ENCODE results near the gene FBXO2. TPM values are rescaled to one million over a fixed set of nuclear protein-coding genes. Genes with fewer than 3 reads are reported as not detected.

FBXO2 gene
- total and polyA plus RNA-seq, 2 of the 4 experiments (the other 2 are of a cell fraction), result 0.36 to 1.7 TPM

GRCh38 chr1:11693024-11693590 is 38.9 kb upstream of the FBXO2 start:
- H3K4me2 ChIP-seq (ENCODE audit: low read depth, low read length), result no peak overlapping the region
- no peak overlapping the region for H2AK5ac ChIP-seq (ENCODE audit: low read depth, low read length)
- H3K9me3 ChIP-seq (ENCODE audit: control insufficient read depth, insufficient read depth, low read length), result no peaks in the 10 kb centered on the region
- H3K9ac ChIP-seq (ENCODE audit: low read depth, low read length), result no peak overlapping the region
- no peak overlapping the region for H3K56ac ChIP-seq (ENCODE audit: extremely low read depth, insufficient read depth, low read length)
- no peaks in the 10 kb centered on the region for H3K79me1 ChIP-seq (ENCODE audit: low read depth in 1 of 2, low read length in 2 of 2)
- BruUV-seq (replicated peaks), result no TSS peak
- no peak overlapping the region for H4K5ac ChIP-seq (ENCODE audit: low read depth, low read length)
- no peaks in the 10 kb centered on the region for H3K36me3 ChIP-seq (ENCODE audit: control insufficient read depth, insufficient read depth, low read length)
- H2BK5ac ChIP-seq (ENCODE audit: low read depth, low read length, poor library complexity, severe bottlenecking), result no peak overlapping the region
- POLR2A ChIA-PET (ENCODE audit: unreplicated experiment), result no interaction called here
- H4K20me1 ChIP-seq (ENCODE audit: insufficient read depth, low read length), result no peaks in the 10 kb centered on the region
- H3K14ac ChIP-seq (replicated peaks; ENCODE audit: low read depth, low read length), result no peak overlapping the region
- no peak overlapping the region for H2AK9ac ChIP-seq (replicated peaks; ENCODE audit: low read depth, low read length, poor library complexity)
- 36% methylated on average over 3 of the region's 6 CpGs; no CpG with 5 or more reads in 1 of the 2 experiments for WGBS, 2 experiments (ENCODE audit: extremely low coverage in 2 of 2, insufficient read length in 1 of 2)
- H2BK120ac ChIP-seq (ENCODE audit: low read depth, low read length), result no peak overlapping the region
- no peak overlapping the region for H2AFZ ChIP-seq (replicated peaks; ENCODE audit: low read length, poor library complexity)
- no peak overlapping the region for H3K4ac ChIP-seq (ENCODE audit: low read depth, low read length)
- in situ Hi-C loops (cut with MboI; ENCODE audit: low sequenced_read_pairs), result no loop called here
- no peak overlapping the region for H4K91ac ChIP-seq (ENCODE audit: insufficient read depth, low read depth, low read length)
- peak; percentile 77 for DNase-seq
- H2BK15ac ChIP-seq (ENCODE audit: low read depth, low read length), result no peak overlapping the region
- H4K8ac ChIP-seq (ENCODE audit: low read depth in 2 of 2, low read length in 2 of 2), result no peak overlapping the region
- no peak overlapping the region for H3K4me3 ChIP-seq (ENCODE audit: insufficient read depth, low read depth, low read length)
- ATAC-seq (ENCODE audit: low read depth), result peak; percentile 69
- intact Hi-C loops (cut with micrococcal nuclease), result no loop called here
- H3K4me1 ChIP-seq (ENCODE audit: control insufficient read depth, insufficient read depth, low read length), result peaks cover 3% of the 10 kb centered on the region; the same call in 1 of the 2 replicates
- no peak overlapping the region for H3K27ac ChIP-seq (ENCODE audit: insufficient read depth, low read length)
- H2BK20ac ChIP-seq (ENCODE audit: low read depth, low read length), result no peak overlapping the region
- dilution Hi-C loops (cut with HindIII; ENCODE audit: low sequenced_read_pairs, unreplicated experiment), result no loop called here
- peaks cover 61% of the 10 kb centered on the region for H3K27me3 ChIP-seq (ENCODE audit: control insufficient read depth, insufficient read depth, low read length)
- H3K23ac ChIP-seq (ENCODE audit: low read depth, low read length), result no peak overlapping the region
- no peak overlapping the region for H3K18ac ChIP-seq (ENCODE audit: low read depth, low read length)
- H3K9me1 ChIP-seq (ENCODE audit: insufficient read depth, low read length), result 0 out of 2 replicates have a peak, but pooled peaks cover 4% of the 10 kb centered on the region
- CTCF ChIA-PET, result no interaction called here
- TF ChIP-seq BHLHE40 (IDR thresholded peaks at IDR 0.05; ENCODE audit: low read depth, low read length) (0 out of 2 replicates have a peak, but pooled peaks have one; percentile 25), CHD1 (IDR thresholded peaks at IDR 0.05; ENCODE audit: low read depth, low read length) (no peak), CTCF (conservative IDR thresholded peaks at IDR 0.05; ENCODE audit: low read depth, low read length) (no peak), MAFK (IDR thresholded peaks at IDR 0.05; ENCODE audit: low read depth, low read length) (no peak), FOS (IDR thresholded peaks at IDR 0.05; ENCODE audit: low read depth, low read length) (peak; percentile 61)

Data from IMR-90 (cell line).